ENCODE data around the gene TMEM234. TPM values are rescaled to one million over a fixed set of nuclear protein-coding genes. Genes with fewer than 3 reads are reported as not detected.
A peak's percentile ranks its signal among the peaks of the same experiment; 100 is the strongest.
"Not testable (repeated sequence)": the region's sequence is repeated elsewhere in the genome, so short reads cannot be mapped to it uniquely, and the experiment has no call there.

TMEM234 gene
- 12.2 and 14.4 TPM in 2 replicates for total RNA-seq

GRCh38 chr1:32221980-32222755 lies at the start of gene TMEM234, which contains the start of gene EIF3I:
TMEM234 (minus strand) TSS chr1:32222353; CDS start chr1:32222322, 31 bp downstream.
EIF3I (plus strand) TSS chr1:32222407; CDS start chr1:32222442, 35 bp downstream.
- peak; percentile 44 for DNase-seq (ENCODE audit: low read depth)
- TF ChIP-seq CTCF (conservative IDR thresholded peaks at IDR 0.05; ENCODE audit: low read depth, low read length) = no peak

GRCh38 chr1:32269744-32270143 lies 47.6 kb upstream of the TMEM234 start:
- no peak for TF ChIP-seq CTCF (conservative IDR thresholded peaks at IDR 0.05; ENCODE audit: low read depth, low read length)
- DNase-seq (ENCODE audit: low read depth) = no peak
- H3K4me3 ChIP-seq (ENCODE audit: low read depth, low read length) = no peak overlapping the region

More at GRCh38 chr1:32221980-32222755, at the start of gene TMEM234, which contains the start of gene EIF3I:
- peak within 1 kb of the TSS; percentile 89 for H3K4me3 ChIP-seq (ENCODE audit: low read depth, low read length)

- H3K4me3 ChIP-seq (ENCODE audit: low read depth, low read length) = no peak overlapping the region
- DNase-seq (ENCODE audit: low read depth) = no peak
- TF ChIP-seq CTCF (conservative IDR thresholded peaks at IDR 0.05; ENCODE audit: low read depth, low read length) = no peak
These were observed 44.9 kb upstream of the TMEM234 start for GRCh38 chr1:32266921-32267591.

GRCh38 chr1:32265846-32266245 lies 43.7 kb upstream of the TMEM234 start:
- TF ChIP-seq CTCF (conservative IDR thresholded peaks at IDR 0.05; ENCODE audit: low read depth, low read length) = no peak
- DNase-seq (ENCODE audit: low read depth) = no peak
- no peak overlapping the region for H3K4me3 ChIP-seq (ENCODE audit: low read depth, low read length)

- H3K4me3 ChIP-seq (ENCODE audit: low read depth, low read length) = no peak overlapping the region
- no peak for TF ChIP-seq CTCF (conservative IDR thresholded peaks at IDR 0.05; ENCODE audit: low read depth, low read length)
- DNase-seq (ENCODE audit: low read depth) = no peak
These were observed 41.6 kb upstream of the TMEM234 start for GRCh38 chr1:32263744-32264143.

GRCh38 chr1:32263236-32263593 lies 41.1 kb upstream of the TMEM234 start:
- DNase-seq (ENCODE audit: low read depth); H3K4me3 ChIP-seq (ENCODE audit: low read depth, low read length): not testable (repeated sequence)

GRCh38 chr1:32257227-32257508 lies 35.0 kb upstream of the TMEM234 start:
- no peak for DNase-seq (ENCODE audit: low read depth)
- TF ChIP-seq CTCF (conservative IDR thresholded peaks at IDR 0.05; ENCODE audit: low read depth, low read length) = no peak
- H3K4me3 ChIP-seq (ENCODE audit: low read depth, low read length) = no peak overlapping the region

Data from epithelial cell of proximal tubule (primary cell).